ENCODE measurements around the gene SORCS2.

SORCS2 gene

GRCh38 chr4:7417639-7418038 lies 225.3 kb downstream of the SORCS2 start:
- no peak overlapping the region for H3K4me2 ChIP-seq (ENCODE audit: insufficient read depth, low read length)
- DNase-seq (no peak), ATAC-seq (ENCODE audit: insufficient read depth, low read depth) (no peak)
- no peaks in the 10 kb centered on the region for H3K9me3 ChIP-seq (ENCODE audit: insufficient read depth, low read length, severe bottlenecking)
- no peaks in the 10 kb centered on the region for H3K36me3 ChIP-seq (ENCODE audit: insufficient read depth, low read length)
- no peak overlapping the region for H2AFZ ChIP-seq (ENCODE audit: low read depth, low read length)
- no peaks in the 10 kb centered on the region for H3K4me1 ChIP-seq (ENCODE audit: insufficient read depth, low read length)
- H3K9ac ChIP-seq (ENCODE audit: low read depth, low read length): no peak overlapping the region
- no peaks in the 10 kb centered on the region for H4K20me1 ChIP-seq (ENCODE audit: insufficient read depth, low read length)
- no peak overlapping the region for H3K27ac ChIP-seq (ENCODE audit: low read length)
- H3K79me2 ChIP-seq (ENCODE audit: insufficient read depth, low read length): no peaks in the 10 kb centered on the region
- no peak overlapping the region for H3K4me3 ChIP-seq (ENCODE audit: low read depth in 1 of 2, low read length in 2 of 2)
- no peak for TF ChIP-seq EZH2 (IDR thresholded peaks at IDR 0.05; ENCODE audit: borderline replicate concordance, low read depth, low read length, severe bottlenecking)
- TF ChIP-seq, protein P1, sequence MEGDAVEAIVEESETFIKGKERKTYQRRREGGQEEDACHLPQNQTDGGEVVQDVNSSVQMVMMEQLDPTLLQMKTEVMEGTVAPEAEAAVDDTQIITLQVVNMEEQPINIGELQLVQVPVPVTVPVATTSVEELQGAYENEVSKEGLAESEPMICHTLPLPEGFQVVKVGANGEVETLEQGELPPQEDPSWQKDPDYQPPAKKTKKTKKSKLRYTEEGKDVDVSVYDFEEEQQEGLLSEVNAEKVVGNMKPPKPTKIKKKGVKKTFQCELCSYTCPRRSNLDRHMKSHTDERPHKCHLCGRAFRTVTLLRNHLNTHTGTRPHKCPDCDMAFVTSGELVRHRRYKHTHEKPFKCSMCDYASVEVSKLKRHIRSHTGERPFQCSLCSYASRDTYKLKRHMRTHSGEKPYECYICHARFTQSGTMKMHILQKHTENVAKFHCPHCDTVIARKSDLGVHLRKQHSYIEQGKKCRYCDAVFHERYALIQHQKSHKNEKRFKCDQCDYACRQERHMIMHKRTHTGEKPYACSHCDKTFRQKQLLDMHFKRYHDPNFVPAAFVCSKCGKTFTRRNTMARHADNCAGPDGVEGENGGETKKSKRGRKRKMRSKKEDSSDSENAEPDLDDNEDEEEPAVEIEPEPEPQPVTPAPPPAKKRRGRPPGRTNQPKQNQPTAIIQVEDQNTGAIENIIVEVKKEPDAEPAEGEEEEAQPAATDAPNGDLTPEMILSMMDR (IDR thresholded peaks at IDR 0.05; ENCODE audit: borderline replicate concordance, extremely low read depth, low read length, poor library complexity, severe bottlenecking): no peak
- peaks cover 3% of the 10 kb centered on the region for H3K27me3 ChIP-seq (ENCODE audit: insufficient read depth, low read length, poor library complexity)

DNA sequence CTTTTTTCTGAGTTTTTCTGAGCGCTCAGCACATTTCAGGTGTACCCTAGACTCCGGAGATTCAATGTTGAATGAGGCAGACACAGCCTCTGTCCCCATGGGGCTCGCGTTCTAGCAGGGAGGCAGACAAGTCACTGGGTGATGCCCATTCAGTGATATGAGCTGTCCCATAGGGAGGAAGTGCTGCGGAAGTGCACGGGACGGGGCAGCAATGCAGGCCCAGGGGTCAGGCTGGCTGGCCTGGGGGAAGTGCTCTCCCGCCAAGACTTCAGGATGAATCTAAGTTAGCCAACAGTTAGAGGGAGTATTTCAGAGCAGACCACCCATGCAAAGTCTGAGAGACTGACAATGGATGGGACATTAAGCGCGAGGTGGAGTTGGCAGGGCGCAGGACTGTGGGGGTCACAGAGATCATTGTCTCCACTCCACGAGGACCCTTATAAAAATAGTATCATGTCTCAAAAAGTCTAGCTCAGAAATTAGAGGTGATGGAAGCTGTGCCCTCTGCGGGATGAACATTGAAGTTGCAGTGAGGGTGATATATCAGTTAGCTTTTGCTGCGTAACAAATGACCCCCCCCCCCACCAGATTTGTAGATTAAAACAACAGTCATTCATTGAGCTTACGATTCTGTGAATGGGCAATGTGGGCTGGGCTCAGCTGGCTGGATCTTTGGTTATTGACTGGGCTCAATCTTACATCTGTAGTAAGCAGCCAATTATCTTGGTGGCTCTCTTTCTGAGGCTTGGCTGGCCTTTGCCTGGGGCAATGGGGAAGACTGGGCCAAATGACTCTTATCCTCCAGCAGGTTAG lies 226.0 kb downstream of the SORCS2 start:
- DNase-seq (no peak), ATAC-seq (ENCODE audit: insufficient read depth, low read depth) (no peak)
- no peak for TF ChIP-seq EZH2 (IDR thresholded peaks at IDR 0.05; ENCODE audit: borderline replicate concordance, low read depth, low read length, severe bottlenecking)
- TF ChIP-seq, protein P1 (IDR thresholded peaks at IDR 0.05; ENCODE audit: borderline replicate concordance, extremely low read depth, low read length, poor library complexity, severe bottlenecking): peak; percentile 4
- H4K20me1 ChIP-seq (ENCODE audit: insufficient read depth, low read length): no peaks in the 10 kb centered on the region
- no peak overlapping the region for H3K9ac ChIP-seq (ENCODE audit: low read depth, low read length)
- no peak overlapping the region for H3K4me2 ChIP-seq (ENCODE audit: insufficient read depth, low read length)
- H3K9me3 ChIP-seq (ENCODE audit: insufficient read depth, low read length, severe bottlenecking): no peaks in the 10 kb centered on the region
- no peak overlapping the region for H2AFZ ChIP-seq (ENCODE audit: low read depth, low read length)
- H3K79me2 ChIP-seq (ENCODE audit: insufficient read depth, low read length): no peaks in the 10 kb centered on the region
- no peaks in the 10 kb centered on the region for H3K4me1 ChIP-seq (ENCODE audit: insufficient read depth, low read length)
- no peaks in the 10 kb centered on the region for H3K36me3 ChIP-seq (ENCODE audit: insufficient read depth, low read length)
- no peak overlapping the region for H3K27ac ChIP-seq (ENCODE audit: low read length)
- peaks cover 3% of the 10 kb centered on the region for H3K27me3 ChIP-seq (ENCODE audit: insufficient read depth, low read length, poor library complexity)
- H3K4me3 ChIP-seq (ENCODE audit: low read depth in 1 of 2, low read length in 2 of 2): no peak overlapping the region

DNA sequence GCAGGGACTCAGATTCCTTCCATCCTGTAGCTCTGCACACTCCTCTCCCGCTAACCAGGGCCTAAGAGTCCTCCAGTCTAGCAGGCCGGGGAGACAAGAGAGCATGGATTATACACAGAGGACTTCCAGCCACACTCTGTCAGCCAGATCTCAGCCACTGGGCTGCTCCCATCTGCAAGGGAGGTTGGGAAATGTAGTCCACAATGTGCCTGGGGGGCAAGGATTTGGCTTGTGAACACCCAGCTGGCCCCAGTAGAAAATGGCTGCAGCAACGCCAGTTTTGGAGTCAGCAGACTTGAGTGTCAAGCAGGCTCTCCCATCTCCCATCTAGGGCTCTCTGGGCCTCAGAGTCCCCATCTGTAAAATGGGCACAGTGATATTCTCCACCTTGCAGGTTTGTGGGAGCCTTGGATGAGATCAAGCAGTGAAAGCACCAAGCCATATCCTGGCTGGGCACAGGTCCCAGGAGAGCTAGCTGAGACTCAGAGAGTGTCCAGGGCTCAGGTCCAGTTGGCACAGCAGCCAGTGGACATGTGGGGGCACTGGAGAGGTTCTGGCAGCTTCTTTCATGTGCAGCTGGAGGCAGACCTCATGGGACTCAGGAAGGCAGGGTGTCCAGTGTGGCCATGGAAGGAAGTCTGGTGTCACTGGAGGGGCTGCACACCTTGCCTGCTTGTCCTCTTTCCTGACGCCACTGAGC lies 227.8 kb downstream of the SORCS2 start:
- TF ChIP-seq, protein P1 (IDR thresholded peaks at IDR 0.05; ENCODE audit: borderline replicate concordance, extremely low read depth, low read length, poor library complexity, severe bottlenecking): no peak
- no peak for TF ChIP-seq EZH2 (IDR thresholded peaks at IDR 0.05; ENCODE audit: borderline replicate concordance, low read depth, low read length, severe bottlenecking)
- no peak for DNase-seq
- Histone ChIP-seq H3K27me3 (ENCODE audit: insufficient read depth, low read length, poor library complexity) (peaks cover under 1% of the 10 kb centered on the region), H3K36me3 (ENCODE audit: insufficient read depth, low read length) (no peaks in the 10 kb centered on the region), H3K4me2 (ENCODE audit: insufficient read depth, low read length) (no peak overlapping the region), H3K9ac (ENCODE audit: low read depth, low read length) (no peak overlapping the region), H3K27ac (ENCODE audit: low read length) (no peak overlapping the region), H3K79me2 (ENCODE audit: insufficient read depth, low read length) (no peaks in the 10 kb centered on the region), H2AFZ (ENCODE audit: low read depth, low read length) (no peak overlapping the region), H3K4me1 (ENCODE audit: insufficient read depth, low read length) (no peaks in the 10 kb centered on the region), H3K4me3 (ENCODE audit: low read depth in 1 of 2, low read length in 2 of 2) (no peak overlapping the region), H4K20me1 (ENCODE audit: insufficient read depth, low read length) (no peaks in the 10 kb centered on the region; the same call in 1 of the 2 replicates), H3K9me3 (ENCODE audit: insufficient read depth, low read length, severe bottlenecking) (no peaks in the 10 kb centered on the region)
- no peak for ATAC-seq (ENCODE audit: insufficient read depth, low read depth)
